K562 (cell line): Measurements from ENCODE around the gene UQCC5. TPM values are rescaled to one million over a fixed set of nuclear protein-coding genes. Genes with fewer than 3 reads are reported as not detected.

ENCODE experiments used
- ATAC-seq: fragments of 200-7000 bp; cut with Tn5 transposase; 3 replicates; pipeline ENCODE4 v1.9.1; 2020; ENCODE audit warnings: moderate library complexity
- BruUV-seq: library from RNA; stranded (reverse); fragments of 400-500 nt; replicated peaks from 2 replicates; lab custom pipeline; 2021; lab: Mats Ljungman, UMichigan
- CTCF ChIA-PET: fragments of 300-600 bp; formaldehyde crosslinking; extraction: SDS; loops from one replicate; lab custom pipeline; 2021; ENCODE audit warnings: low intra/inter-chr PET ratio; lab: Yijun Ruan, JAX
- POLR2A ChIA-PET: fragments of 300-600, 350-650 bp; sonication (Branson Sonifier 250); formaldehyde crosslinking; extraction: SDS; loops from one replicate; lab custom pipeline; 2021; ENCODE audit warnings: antibody characterized with exemption, inconsistent platforms; lab: Yijun Ruan, JAX
- DNase-seq, 4 experiments: peaks; one replicate each; pipeline versions ENCODE4 v3.0.0 to v3.0.0-alpha.2; 2011 to 2018; ENCODE audit warnings: low spot score in 3 of 4, mixed read lengths in 3 of 4; ENCODE audit errors: extremely low read depth in 1 of 4
- FAIRE-seq: peaks from 2 replicates; lab custom pipeline; 2011; peaks lifted over from hg19 to GRCh38; lab: Jason Lieb, UNC
- H2AFZ ChIP-seq: 2 replicates; pipeline ENCODE4 v1.6.0; 2011; ENCODE audit warnings: low read depth, low read length, control low read depth, inconsistent platforms
- H3K27ac ChIP-seq: fragments of 200-600 bp; 3 replicates; pipeline ENCODE4 v1.8.0; 2011; ENCODE audit warnings: low read depth, mild to moderate bottlenecking, control low read depth, inconsistent platforms, low read length, moderate library complexity, mixed read lengths; ENCODE audit errors: extremely low read depth
- H3K27me3 ChIP-seq, 2 experiments: fragments of 300-600 bp in 1 of 2; 2 replicates in 1 of 2; 3 replicates in 1 of 2; pipeline versions ENCODE4 v1.6.0 to v1.8.0; 2011; ENCODE audit warnings: inconsistent platforms in 2 of 2, low read length in 2 of 2, mild to moderate bottlenecking in 1 of 2, mixed read lengths in 1 of 2, moderate library complexity in 1 of 2; ENCODE audit not compliant: control insufficient read depth in 2 of 2, insufficient read depth in 2 of 2
- H3K36me3 ChIP-seq: fragments of 300-600 bp; 3 replicates; pipeline ENCODE4 v1.8.0; 2011; ENCODE audit warnings: mild to moderate bottlenecking, low read length, inconsistent platforms; ENCODE audit not compliant: control insufficient read depth, insufficient read depth
- H3K4me1 ChIP-seq, 2 experiments: fragments of 200-600 bp in 1 of 2; replicated peaks in 1 of 2; 2 replicates in 1 of 2; 3 replicates in 1 of 2; pipeline versions ENCODE4 v1.5.1 to v1.8.0; 2011; ENCODE audit warnings: inconsistent platforms in 2 of 2, low read length in 2 of 2, mild to moderate bottlenecking in 1 of 2, mixed read lengths in 1 of 2, moderate library complexity in 1 of 2; ENCODE audit not compliant: control insufficient read depth in 2 of 2, insufficient read depth in 2 of 2
- H3K4me2 ChIP-seq: 2 replicates; pipeline ENCODE4 v1.6.1; 2011; ENCODE audit warnings: low read length, control low read depth, inconsistent platforms, mixed read lengths; ENCODE audit not compliant: insufficient read depth
- H3K4me3 ChIP-seq: fragments of 200-600 bp; sonication (generic), shearing (Covaris generic); 2 replicates; pipeline ENCODE4 v1.5.1; 2016; ENCODE audit warnings: control low read depth, inconsistent platforms
- H3K79me2 ChIP-seq: fragments of 200-600 bp; 3 replicates; pipeline ENCODE4 v1.8.0; 2011; ENCODE audit warnings: low read length, inconsistent platforms; ENCODE audit not compliant: control insufficient read depth, insufficient read depth
- H3K9ac ChIP-seq, 2 experiments: 2 replicates each; pipeline versions ENCODE4 v1.6.0 to v1.6.1; 2011; ENCODE audit warnings: low read depth in 2 of 2, low read length in 2 of 2, control low read depth in 1 of 2, inconsistent platforms in 1 of 2, mild to moderate bottlenecking in 1 of 2, mixed read lengths in 1 of 2; ENCODE audit not compliant: insufficient read depth in 1 of 2
- H3K9me1 ChIP-seq: one replicate; pipeline ENCODE4 v1.6.0; 2011; ENCODE audit warnings: inconsistent platforms, mild to moderate bottlenecking, low read length, moderate library complexity; ENCODE audit not compliant: control insufficient read depth, insufficient read depth
- H3K9me3 ChIP-seq: replicated peaks from 2 replicates; pipeline ENCODE4 v1.5.1; 2011; ENCODE audit warnings: low read depth, low read length, inconsistent platforms; ENCODE audit not compliant: control insufficient read depth, insufficient read depth
- H4K20me1 ChIP-seq: replicated peaks from 2 replicates; pipeline ENCODE4 v1.6.1; 2011; ENCODE audit warnings: low read length, inconsistent platforms, mixed read lengths; ENCODE audit not compliant: control insufficient read depth, insufficient read depth
- FOXK1 ChIP-seq: sonication (generic); formaldehyde crosslinking; IDR thresholded peaks from 2 replicates; pipeline ENCODE4 v1.8.0; 2022; ENCODE audit warnings: missing genetic modification reagents, mild to moderate bottlenecking, borderline replicate concordance
- HCFC1 ChIP-seq: IDR thresholded peaks from 2 replicates; pipeline ENCODE4 v1.6.1; 2012; ENCODE audit warnings: low read depth, low read length, improper control_type of control experiment
- ILF3 ChIP-seq: fragments of 450-650 bp; IDR thresholded peaks from 2 replicates; pipeline ENCODE4 v1.6.1; 2018; ENCODE audit warnings: antibody characterized with exemption, mild to moderate bottlenecking, moderate library complexity, borderline replicate concordance
- MCM3 ChIP-seq: fragments of 450-650 bp; IDR thresholded peaks from 2 replicates; pipeline ENCODE4 v1.6.1; 2016
- MLLT1 ChIP-seq, 2 experiments: fragments of 450-650 bp; IDR thresholded peaks; 2 replicates each; pipeline ENCODE4 v1.6.1; 2016
- NFIX ChIP-seq: fragments of 250-450 bp; sonication (Bioruptor Pico); IDR thresholded peaks from 2 replicates; pipeline ENCODE4 v1.4.0; 2020; ENCODE audit warnings: low read depth, mild to moderate bottlenecking, moderate library complexity
- NR3C1 ChIP-seq: sonication (generic); formaldehyde crosslinking; IDR thresholded peaks from 2 replicates; pipeline ENCODE4 v1.8.1; 2022; ENCODE audit warnings: missing genetic modification reagents
- RBM22 ChIP-seq: fragments of 200-400 bp; formaldehyde crosslinking; IDR thresholded peaks from 2 replicates; pipeline ENCODE4 v1.6.1; 2018; ENCODE audit warnings: low read length, low read depth; ENCODE audit not compliant: poor library complexity, severe bottlenecking
- SRSF9 ChIP-seq: fragments of 200-400 bp; formaldehyde crosslinking; IDR thresholded peaks from 2 replicates; pipeline ENCODE4 v1.6.1; 2017; ENCODE audit warnings: low read depth, low read length, borderline replicate concordance
- ZBTB11 ChIP-seq, 3 experiments: fragments of 200-800 bp in 1 of 3; fragments of 250-450 bp in 1 of 3; fragments of 450-650 bp in 1 of 3; sonication (Bioruptor Pico) in 1 of 3; sonication (Bioruptor generic) in 1 of 3; formaldehyde crosslinking in 1 of 3; IDR thresholded peaks; 2 replicates each; pipeline versions ENCODE4 v1.6.1 to v1.8.0; 2016 to 2022; ENCODE audit warnings: mild to moderate bottlenecking in 2 of 3, missing genetic modification characterization in 2 of 3, missing compliant biosample characterization in 1 of 3, moderate library complexity in 1 of 3
- WGBS: fragments of 100-300 bp; shearing (Covaris generic); methylation state at CpG from one replicate; pipeline ENCODE4 v1.1.6; 2016; ENCODE audit warnings: low coverage, mixed read lengths; ENCODE audit not compliant: insufficient coverage; ENCODE audit errors: missing lambda C conversion rate; 5-methylcytosine and 5-hydroxymethylcytosine counted together
- in situ Hi-C: fragments of 300-500 bp; cut with MboI; formaldehyde crosslinking; loops from 4 replicates; pipeline ENCODE4 v1.15.0; 2018; ENCODE audit warnings: inconsistent platforms, mixed read lengths
- intact Hi-C: fragments of 100-400 bp; cut with micrococcal nuclease; formaldehyde crosslinking; loops from 2 replicates; pipeline ENCODE4 v1.14.2; 2022
- polyA plus RNA-seq, 8 experiments: library from polyadenylated mRNA; depleted of rRNA in 4 of 8; stranded (reverse) in 5 of 8; unstranded in 3 of 8; fragments of >200 nt; fragmentation: Nextera tagmentation in 2 of 8; fragmentation: Illumina TruSeq in 1 of 8; extraction: Ambion mirVana in 2 of 8; extraction: Trizol in 1 of 8; gene quantifications; 2 replicates each; pipeline versions ENCODE4 v1.2.1 to v1.2.3, GENCODE V29; 2011 to 2014; ENCODE audit warnings: inconsistent platforms in 1 of 8, missing spikeins in 1 of 8
- total RNA-seq, 7 experiments: library from RNA; depleted of rRNA in 6 of 7; stranded (reverse); fragments of >200 nt in 6 of 7; fragmentation: Illumina TruSeq in 2 of 7; extraction: Trizol in 2 of 7; gene quantifications; 2 replicates each; pipeline versions ENCODE4 v1.2.1 to v1.2.3, GENCODE V29; 2011 to 2021; ENCODE audit warnings: low replicate concordance in 1 of 7

UQCC5 gene
- total and polyA plus RNA-seq, 9 of the 15 experiments (the other 6 are each of a cell fraction or from before 2014, with no cell fraction given): 10.2 to 55.4 (median 33.8) TPM

DNA sequence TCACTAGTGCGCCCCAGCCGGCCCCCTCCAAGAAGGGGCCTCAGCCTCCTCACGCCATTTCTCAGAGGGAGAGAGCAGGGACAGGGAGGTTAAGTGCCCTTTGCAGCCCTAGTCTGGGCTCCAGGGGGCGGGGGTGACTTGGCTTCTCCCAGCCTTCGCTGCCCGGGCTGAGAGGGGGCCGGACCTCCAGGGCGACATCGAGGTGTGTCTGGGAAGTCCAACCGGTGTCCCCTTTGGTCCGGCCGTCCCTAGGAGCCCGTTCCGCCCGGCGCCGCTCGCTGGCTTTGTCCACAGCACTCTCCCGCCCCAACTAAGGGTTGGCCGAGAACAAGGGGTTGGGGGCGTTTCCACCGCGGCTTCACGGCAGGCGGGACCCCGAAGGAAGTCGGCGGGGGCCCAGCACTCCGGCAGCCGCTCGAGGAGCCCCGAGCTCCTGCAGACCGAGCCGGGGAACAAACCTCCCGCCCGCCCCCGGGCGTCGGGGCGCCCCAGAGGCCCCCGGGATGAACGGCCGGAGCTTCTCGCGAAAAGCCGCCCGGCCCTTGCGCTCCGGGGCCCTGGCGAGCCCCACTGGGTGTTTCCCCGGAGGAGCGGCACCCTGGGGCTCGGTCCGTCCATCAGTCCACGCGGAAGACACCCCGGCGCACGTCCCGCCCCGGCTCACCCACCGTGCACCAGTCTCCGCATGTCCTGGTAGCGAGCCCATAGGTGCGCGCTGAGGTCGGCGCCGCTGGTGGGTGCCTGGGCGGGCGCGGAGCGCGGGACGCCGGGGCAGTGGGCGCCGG is 3.4 kb upstream of the UQCC5 start:
- 4% methylated on average over 14 of the region's 78 CpGs for WGBS
- FAIRE-seq (no peak), DNase-seq (peak in 3 of 4 experiments; percentile 35 to 64 (median 61)), ATAC-seq (peak; percentile 13)
- Histone ChIP-seq H3K4me2 (peak overlapping the region; percentile 78), H3K9me3 (no peaks in the 10 kb centered on the region), H3K27me3 (no peaks in the 10 kb centered on the region), H3K4me3 (peak overlapping the region; percentile 75), H3K36me3 (peaks cover 47% of the 10 kb centered on the region; the same call in 2 of the 3 replicates), H2AFZ (no peak overlapping the region), H3K9me1 (peaks cover 17% of the 10 kb centered on the region), H3K9ac (peak overlapping the region; percentile 82 to 92), H3K79me2 (peaks cover 81% of the 10 kb centered on the region), H4K20me1 (peaks cover 22% of the 10 kb centered on the region), H3K27ac (peak overlapping the region; percentile 82), H3K4me1 (peaks cover 29 to 52% of the 10 kb centered on the region in 2 experiments)
- in situ Hi-C loops (no loop called here), intact Hi-C loops (no loop called here)
- ChIA-PET CTCF (interaction anchor here (0.6 kb wide), 1 partner anchor 302 kb away, joined by 3 read pairs; the partner anchor contains the start of gene MUSTN1), POLR2A (interaction anchor here (0.6 to 1.3 kb wide), 3 partner anchors 10 to 27 kb away, joined by 4 to 5 read pairs (median 5); no protein-coding TSS in a partner anchor)
- no TSS peak for BruUV-seq
- TF ChIP-seq ILF3 (no peak), SRSF9 (no peak), NR3C1 (CRISPR knock-in tag) (no peak), MLLT1 (IDR thresholded peaks at IDR 0.05) (0 out of 4 replicates have a peak, but pooled peaks of 1 of the 2 experiments have one; percentile 36), MCM3 (no peak), FOXK1 (no peak), ZBTB11 (CRISPR knock-in tag; IDR thresholded peaks at IDR 0.05) (peak in 1 of 3 experiments; percentile 78; a peak in 2 of 6 replicates), NFIX (no peak), RBM22 (peak; percentile 20), HCFC1 (no peak)
